SKM-1 treated with dmso at 0.1 percent for 144 hours (cell line): ENCODE results near the gene MFSD8.
A peak's percentile ranks its signal among the peaks of the same experiment; 100 is the strongest.
"Not testable (repeated sequence)": the region's sequence is repeated elsewhere in the genome, so short reads cannot be mapped to it uniquely, and the experiment has no call there.

ENCODE experiments used
- DNase-seq: peaks from one replicate; lab custom pipeline; 2025; ENCODE audit not compliant: unreplicated experiment; lab: John Stamatoyannopoulos, UW

The MFSD8 gene

GRCh38 chr4:127936974-127937373 lies 28.0 kb downstream of the MFSD8 start:
- DNase-seq = no peak

DNA sequence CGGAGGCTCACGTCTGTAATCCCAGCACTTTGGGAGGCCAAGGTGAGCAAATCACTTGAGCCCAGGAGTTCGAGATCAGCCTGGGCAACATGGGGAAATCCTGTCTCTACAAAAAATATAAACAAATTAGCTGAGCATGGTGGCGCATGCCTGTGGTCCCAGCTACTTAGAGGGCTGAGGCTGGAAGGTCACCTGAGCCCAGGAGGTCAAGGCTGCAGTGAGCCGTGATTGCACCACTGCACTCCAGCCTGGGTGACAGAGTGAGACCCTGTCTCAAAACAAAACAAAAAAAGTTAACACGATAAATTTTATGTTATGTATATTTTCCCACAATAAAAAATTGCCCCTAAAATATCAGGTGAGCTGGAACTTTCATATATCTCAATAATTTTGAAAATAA lies 33.1 kb downstream of the MFSD8 start:
- not testable (repeated sequence) for DNase-seq

GRCh38 chr4:127930175-127930574 lies 34.8 kb downstream of the MFSD8 start:
- no peak for DNase-seq

DNA sequence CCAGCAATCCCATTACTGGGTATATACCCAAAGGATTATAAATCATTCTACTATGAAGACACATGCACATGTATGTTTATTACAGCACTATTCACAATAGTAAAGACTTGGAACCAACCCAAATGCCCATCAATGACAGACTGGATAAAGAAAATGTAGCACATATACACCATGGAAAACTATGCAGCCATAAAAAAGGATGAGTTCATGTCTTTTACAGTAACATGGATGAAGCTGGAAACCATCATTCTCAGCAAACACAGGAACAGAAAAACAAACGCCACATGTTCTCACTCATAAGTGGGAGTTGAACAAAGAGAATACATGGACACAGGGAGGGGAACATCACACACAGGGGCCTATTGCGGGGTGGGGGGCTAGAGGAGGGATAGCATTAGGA lies 39.3 kb downstream of the MFSD8 start:
- not testable (repeated sequence) for DNase-seq

- no peak for DNase-seq
These were observed 42.7 kb downstream of the MFSD8 start for GRCh38 chr4:127922226-127922625.

- DNase-seq = no peak
These were observed 44.5 kb downstream of the MFSD8 start for GRCh38 chr4:127920521-127920920.

DNA sequence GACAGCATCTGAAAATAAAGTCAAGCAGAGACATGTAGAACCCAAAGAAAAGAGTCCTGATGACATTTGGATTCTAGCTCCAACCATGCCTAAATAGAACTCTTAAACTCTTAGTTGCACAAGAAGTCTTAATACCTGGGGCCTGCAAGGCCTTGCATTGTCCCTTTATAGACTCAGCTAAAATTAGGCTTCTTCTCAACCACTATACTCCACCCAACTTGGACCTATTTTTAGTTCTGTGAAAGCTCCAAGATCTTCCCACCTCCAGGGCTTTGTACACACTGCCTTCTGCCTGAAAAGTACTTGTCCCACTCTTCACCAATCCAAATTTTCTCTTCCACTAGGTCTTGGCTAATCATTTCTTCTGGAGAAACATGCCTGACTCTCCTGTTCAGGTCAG lies 47.8 kb downstream of the MFSD8 start:
- DNase-seq = no peak

GRCh38 chr4:127916512-127916911 lies 48.5 kb downstream of the MFSD8 start:
- DNase-seq = no peak

- DNase-seq = no peak
These were observed 59.9 kb downstream of the MFSD8 start for GRCh38 chr4:127905029-127905428.

- DNase-seq = not testable (repeated sequence)
These were observed 65.3 kb downstream of the MFSD8 start for GRCh38 chr4:127899682-127900081.

- no peak for DNase-seq
These were observed 68.4 kb downstream of the MFSD8 start for GRCh38 chr4:127896528-127896927.

GRCh38 chr4:127896069-127896468 lies 68.9 kb downstream of the MFSD8 start:
- DNase-seq = no peak

DNA sequence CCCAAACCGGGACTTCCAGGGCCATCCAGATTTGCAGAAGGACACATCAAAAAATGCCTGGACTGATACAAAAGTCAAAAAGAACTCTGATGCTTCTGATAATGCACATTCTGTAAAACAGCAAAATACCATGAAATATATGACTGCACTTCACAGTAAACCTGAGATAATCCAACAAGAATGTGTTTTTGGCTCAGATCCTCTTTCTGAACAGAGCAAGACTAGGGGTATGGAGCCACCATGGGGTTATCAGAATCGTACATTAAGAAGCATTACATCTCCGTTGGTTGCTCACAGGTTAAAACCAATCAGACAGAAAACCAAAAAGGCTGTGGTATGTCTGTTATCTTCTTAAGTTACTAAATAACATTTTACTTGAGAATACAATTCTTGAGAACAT lies 75.1 kb downstream of the MFSD8 start:
- no peak for DNase-seq

DNA sequence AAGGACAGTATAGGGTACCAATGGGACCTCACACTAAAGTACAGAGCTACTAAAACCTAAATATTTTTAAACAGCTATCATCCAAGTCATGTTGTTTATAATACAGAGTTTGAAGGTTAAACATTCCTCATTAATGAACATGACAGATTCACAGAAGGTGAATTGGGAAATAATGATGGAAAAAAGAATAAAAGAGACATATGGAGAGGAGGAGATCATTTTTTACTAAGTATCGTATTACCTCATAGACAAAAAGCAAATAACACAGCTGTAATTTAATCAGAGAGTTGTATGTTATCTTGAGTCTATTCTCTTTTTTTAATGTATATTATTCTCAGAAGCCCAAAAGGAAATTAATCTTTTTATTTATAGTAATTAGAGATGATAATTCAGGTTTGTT lies 76.4 kb downstream of the MFSD8 start:
- no peak for DNase-seq

GRCh38 chr4:127881563-127881864 lies 83.5 kb downstream of the MFSD8 start:
- no peak for DNase-seq

GRCh38 chr4:127880763-127881562 lies 84.0 kb downstream of the MFSD8 start, which contains the start of gene PLK4:
Gene PLK4 (plus strand): TSS chr4:127880893. CDS start chr4:127881135, 242 bp downstream.
- peak; percentile 95 for DNase-seq

GRCh38 chr4:127875791-127876190 lies 89.2 kb downstream of the MFSD8 start:
- no peak for DNase-seq

DNA sequence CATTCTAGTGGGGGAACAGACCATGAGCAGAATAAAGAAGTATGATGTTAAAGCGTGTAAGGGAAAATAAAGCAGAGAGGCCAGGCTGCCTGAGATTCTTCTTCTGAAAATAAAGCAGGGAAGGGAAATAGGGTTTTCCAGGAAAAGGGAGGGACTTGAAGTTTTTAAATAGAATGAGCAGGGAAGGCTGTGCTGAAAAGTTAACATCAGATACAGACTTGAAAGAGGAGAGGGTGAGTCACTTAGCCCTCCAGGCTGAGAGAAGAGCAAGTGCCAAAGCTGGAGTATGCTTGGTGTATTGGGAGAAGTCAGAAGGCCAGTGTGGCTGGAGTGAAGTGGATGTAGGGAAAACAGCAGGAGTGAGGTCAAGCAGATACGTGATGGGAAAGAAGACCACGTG lies 94.3 kb downstream of the MFSD8 start:
- no peak for DNase-seq

DNA sequence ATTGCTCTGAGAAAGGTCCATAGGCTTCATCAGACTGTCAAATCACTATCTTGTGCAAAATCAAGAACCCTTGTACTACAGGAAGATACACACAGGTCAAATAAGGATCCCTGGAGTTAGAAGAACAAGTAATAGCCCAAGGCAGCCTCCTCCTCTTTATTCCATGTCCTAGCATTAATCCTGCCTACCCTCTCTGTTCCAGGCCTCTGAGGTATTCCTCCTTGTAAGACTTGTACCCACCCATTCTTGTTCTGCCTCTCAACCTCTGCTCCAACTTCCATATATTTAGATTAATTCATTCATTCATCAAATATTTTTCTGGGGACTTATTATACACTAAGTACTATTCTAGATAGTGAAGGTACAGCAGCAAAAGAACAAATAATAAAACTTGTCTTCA lies 94.7 kb downstream of the MFSD8 start:
- DNase-seq = no peak

GRCh38 chr4:127868196-127868595 lies 96.8 kb downstream of the MFSD8 start:
- no peak for DNase-seq
